ENCODE measurements around the gene RBM23. TPM values are rescaled to one million over a fixed set of nuclear protein-coding genes. Genes with fewer than 3 reads are reported as not detected.
A peak's percentile ranks its signal among the peaks of the same experiment; 100 is the strongest.

Gene RBM23
- total and polyA plus RNA-seq, 9 of the 15 experiments (the other 6 are each of a cell fraction or from before 2014, with no cell fraction given) = 46.0 to 102 (median 58.5) TPM

- TF ChIP-seq, protein P1, sequence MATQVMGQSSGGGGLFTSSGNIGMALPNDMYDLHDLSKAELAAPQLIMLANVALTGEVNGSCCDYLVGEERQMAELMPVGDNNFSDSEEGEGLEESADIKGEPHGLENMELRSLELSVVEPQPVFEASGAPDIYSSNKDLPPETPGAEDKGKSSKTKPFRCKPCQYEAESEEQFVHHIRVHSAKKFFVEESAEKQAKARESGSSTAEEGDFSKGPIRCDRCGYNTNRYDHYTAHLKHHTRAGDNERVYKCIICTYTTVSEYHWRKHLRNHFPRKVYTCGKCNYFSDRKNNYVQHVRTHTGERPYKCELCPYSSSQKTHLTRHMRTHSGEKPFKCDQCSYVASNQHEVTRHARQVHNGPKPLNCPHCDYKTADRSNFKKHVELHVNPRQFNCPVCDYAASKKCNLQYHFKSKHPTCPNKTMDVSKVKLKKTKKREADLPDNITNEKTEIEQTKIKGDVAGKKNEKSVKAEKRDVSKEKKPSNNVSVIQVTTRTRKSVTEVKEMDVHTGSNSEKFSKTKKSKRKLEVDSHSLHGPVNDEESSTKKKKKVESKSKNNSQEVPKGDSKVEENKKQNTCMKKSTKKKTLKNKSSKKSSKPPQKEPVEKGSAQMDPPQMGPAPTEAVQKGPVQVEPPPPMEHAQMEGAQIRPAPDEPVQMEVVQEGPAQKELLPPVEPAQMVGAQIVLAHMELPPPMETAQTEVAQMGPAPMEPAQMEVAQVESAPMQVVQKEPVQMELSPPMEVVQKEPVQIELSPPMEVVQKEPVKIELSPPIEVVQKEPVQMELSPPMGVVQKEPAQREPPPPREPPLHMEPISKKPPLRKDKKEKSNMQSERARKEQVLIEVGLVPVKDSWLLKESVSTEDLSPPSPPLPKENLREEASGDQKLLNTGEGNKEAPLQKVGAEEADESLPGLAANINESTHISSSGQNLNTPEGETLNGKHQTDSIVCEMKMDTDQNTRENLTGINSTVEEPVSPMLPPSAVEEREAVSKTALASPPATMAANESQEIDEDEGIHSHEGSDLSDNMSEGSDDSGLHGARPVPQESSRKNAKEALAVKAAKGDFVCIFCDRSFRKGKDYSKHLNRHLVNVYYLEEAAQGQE (IDR thresholded peaks at IDR 0.05; ENCODE audit: borderline replicate concordance) = peak; percentile 65
- TF ChIP-seq, protein P1 (CRISPR knock-in tag; IDR thresholded peaks at IDR 0.05; ENCODE audit: low read depth) = no peak
- TF ChIP-seq NCOA2 (IDR thresholded peaks at IDR 0.05; ENCODE audit: partially characterized antibody in 2 of 2) (peak in 1 of 2 experiments; percentile 16), MAZ (CRISPR knock-in tag; conservative IDR thresholded peaks at IDR 0.05 in 1 of 2, IDR thresholded peaks at IDR 0.05 in 1 of 2) (peak; percentile 36 to 81; a peak in 2 of 4 replicates), ZNF280A (IDR thresholded peaks at IDR 0.05; ENCODE audit: low read depth, partially characterized antibody) (no peak), RAD21 (CRISPR knock-in tag; conservative IDR thresholded peaks at IDR 0.05 in 1 of 2, IDR thresholded peaks at IDR 0.05 in 1 of 2) (peak; percentile 57 to 68), CTCF (IDR thresholded peaks at IDR 0.05 in 2 of 3, conservative IDR thresholded peaks at IDR 0.05 in 1 of 3; ENCODE audit: insufficient read depth in 2 of 3, low read depth in 1 of 3, low read length in 3 of 3) (peak; percentile 73 to 84 (median 83)), HDAC3 (IDR thresholded peaks at IDR 0.05; ENCODE audit: borderline replicate concordance, partially characterized antibody) (no peak), E2F5 (CRISPR knock-in tag; IDR thresholded peaks at IDR 0.05) (no peak), XRCC4 (IDR thresholded peaks at IDR 0.05; ENCODE audit: extremely low read depth, insufficient read depth, insufficient read length) (no peak)
These were observed 18.7 kb downstream of the RBM23 start (continued) for GRCh38 chr14:22900081-22900799.

All from K562 (cell line).